GM13977 (cell line): Measurements from ENCODE around the gene MEI1.
A peak's percentile ranks its signal among the peaks of the same experiment; 100 is the strongest.
"Not testable (repeated sequence)": the region's sequence is repeated elsewhere in the genome, so short reads cannot be mapped to it uniquely, and the experiment has no call there.

Experiments
- DNase-seq: peaks from one replicate; pipeline ENCODE4 v3.0.0; 2012; ENCODE audit warnings: low spot score
- in situ Hi-C: fragments of 300-500 bp; cut with MboI; formaldehyde crosslinking; loops from one replicate; pipeline ENCODE4 v1.12.0; 2022; ENCODE audit warnings: low sequenced_read_pairs, low pct_unique_long_range_greater_than_20kb, mixed read lengths, inconsistent platforms; ENCODE audit not compliant: unreplicated experiment
- TF ChIP-seq, protein P1 (sequence below): IDR thresholded peaks from 2 replicates; pipeline ENCODE4 v1.5.1; 2012; ENCODE audit warnings: mild to moderate bottlenecking, control low read depth; ENCODE audit not compliant: insufficient read depth; ENCODE audit errors: extremely low read depth, missing control alignments

MEI1 gene

GRCh38 chr22:41681616-41682015 is 17.7 kb upstream of the MEI1 start:
- TF ChIP-seq, protein P1, sequence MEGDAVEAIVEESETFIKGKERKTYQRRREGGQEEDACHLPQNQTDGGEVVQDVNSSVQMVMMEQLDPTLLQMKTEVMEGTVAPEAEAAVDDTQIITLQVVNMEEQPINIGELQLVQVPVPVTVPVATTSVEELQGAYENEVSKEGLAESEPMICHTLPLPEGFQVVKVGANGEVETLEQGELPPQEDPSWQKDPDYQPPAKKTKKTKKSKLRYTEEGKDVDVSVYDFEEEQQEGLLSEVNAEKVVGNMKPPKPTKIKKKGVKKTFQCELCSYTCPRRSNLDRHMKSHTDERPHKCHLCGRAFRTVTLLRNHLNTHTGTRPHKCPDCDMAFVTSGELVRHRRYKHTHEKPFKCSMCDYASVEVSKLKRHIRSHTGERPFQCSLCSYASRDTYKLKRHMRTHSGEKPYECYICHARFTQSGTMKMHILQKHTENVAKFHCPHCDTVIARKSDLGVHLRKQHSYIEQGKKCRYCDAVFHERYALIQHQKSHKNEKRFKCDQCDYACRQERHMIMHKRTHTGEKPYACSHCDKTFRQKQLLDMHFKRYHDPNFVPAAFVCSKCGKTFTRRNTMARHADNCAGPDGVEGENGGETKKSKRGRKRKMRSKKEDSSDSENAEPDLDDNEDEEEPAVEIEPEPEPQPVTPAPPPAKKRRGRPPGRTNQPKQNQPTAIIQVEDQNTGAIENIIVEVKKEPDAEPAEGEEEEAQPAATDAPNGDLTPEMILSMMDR: no peak
- DNase-seq: no peak

DNA sequence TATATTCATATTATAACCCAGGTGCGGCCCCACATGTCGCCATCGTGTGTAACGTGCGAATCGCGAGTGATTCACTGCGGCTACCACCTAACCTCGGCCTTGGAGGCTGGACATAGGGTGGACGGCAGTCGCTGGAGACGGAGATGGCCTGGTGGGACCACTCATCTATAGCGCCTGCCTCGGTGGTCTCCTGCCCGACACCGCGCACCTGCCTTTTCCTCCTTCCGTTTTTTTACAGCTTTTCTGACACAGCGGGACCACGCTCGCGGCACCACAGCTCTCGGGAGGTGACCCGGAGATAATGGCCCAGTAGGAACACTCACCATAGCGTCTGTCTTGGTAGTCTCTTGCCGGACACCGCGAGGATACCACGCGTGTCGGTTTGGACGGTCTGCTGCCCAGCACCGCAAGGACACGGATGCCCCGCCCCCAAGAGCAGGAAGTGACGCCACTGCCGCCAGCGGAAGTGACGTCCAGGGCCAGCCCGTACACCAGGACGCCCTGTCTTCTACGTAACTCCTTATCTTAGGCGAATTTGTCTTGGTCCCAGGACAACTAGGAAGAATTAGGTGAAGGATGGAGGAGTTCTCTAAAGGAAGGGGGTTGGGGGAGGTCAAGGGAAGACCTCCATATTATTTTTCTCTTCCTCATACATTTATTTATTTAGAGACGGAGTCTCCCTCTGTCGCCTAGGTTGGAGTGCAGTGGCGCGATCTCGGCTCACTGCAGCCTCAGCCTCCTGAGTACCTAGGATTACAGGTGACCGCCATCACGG is 17.1 kb upstream of the MEI1 start:
- peak; percentile 82 for DNase-seq
- TF ChIP-seq, protein P1: no peak
- in situ Hi-C loops: no loop called here

More at GRCh38 chr22:41681616-41682015, 17.7 kb upstream of the MEI1 start:
- in situ Hi-C loops: no loop called here

GRCh38 chr22:41683052-41683451 is 16.3 kb upstream of the MEI1 start:
- in situ Hi-C loops: no loop called here
- TF ChIP-seq, protein P1: no peak

DNA sequence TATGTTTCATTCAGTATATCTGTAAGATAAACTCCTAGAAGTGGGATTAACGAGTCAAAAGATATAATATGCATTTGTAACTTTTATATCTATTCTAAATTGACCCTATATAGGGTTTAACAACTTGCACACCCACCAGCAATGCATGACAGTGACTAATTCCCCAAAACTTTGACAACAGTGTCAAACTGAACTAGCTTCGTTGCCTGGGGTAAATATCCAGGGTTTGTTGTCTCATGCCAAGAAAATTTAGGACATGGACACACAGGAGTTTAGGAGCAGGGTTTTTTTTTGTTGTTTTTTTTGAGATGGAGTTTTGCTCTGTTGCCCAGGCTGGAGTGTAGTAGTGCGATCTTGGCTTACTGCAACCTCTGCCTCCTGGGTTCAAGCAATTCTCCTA is 15.7 kb upstream of the MEI1 start:
- no peak for DNase-seq
- in situ Hi-C loops: no loop called here
- TF ChIP-seq, protein P1: no peak

More at GRCh38 chr22:41683052-41683451, 16.3 kb upstream of the MEI1 start:
- no peak for DNase-seq

DNA sequence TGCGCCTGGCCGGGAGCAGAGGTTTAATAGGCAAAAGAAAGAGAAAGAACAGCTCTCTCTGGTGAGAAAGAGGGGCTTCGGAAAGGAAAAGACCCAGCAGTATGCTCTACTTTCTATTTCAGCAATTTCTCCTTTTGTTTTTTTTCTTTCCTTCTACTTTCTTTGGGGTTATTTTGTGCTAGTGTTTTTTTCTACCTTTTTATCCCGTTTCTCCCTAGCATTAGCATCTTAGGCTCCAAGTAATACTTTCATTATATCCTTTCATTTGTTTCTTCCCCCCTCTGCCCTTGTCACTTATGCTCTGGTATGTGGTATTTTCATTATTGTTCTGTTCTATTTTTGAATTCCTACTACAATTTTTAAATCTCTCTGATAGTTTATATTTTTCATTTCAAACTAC is 15.1 kb upstream of the MEI1 start:
- no peak for DNase-seq
- in situ Hi-C loops: no loop called here
- TF ChIP-seq, protein P1: no peak

GRCh38 chr22:41686890-41687289 is 12.4 kb upstream of the MEI1 start:
- DNase-seq, in situ Hi-C loops: not testable (repeated sequence)

DNA sequence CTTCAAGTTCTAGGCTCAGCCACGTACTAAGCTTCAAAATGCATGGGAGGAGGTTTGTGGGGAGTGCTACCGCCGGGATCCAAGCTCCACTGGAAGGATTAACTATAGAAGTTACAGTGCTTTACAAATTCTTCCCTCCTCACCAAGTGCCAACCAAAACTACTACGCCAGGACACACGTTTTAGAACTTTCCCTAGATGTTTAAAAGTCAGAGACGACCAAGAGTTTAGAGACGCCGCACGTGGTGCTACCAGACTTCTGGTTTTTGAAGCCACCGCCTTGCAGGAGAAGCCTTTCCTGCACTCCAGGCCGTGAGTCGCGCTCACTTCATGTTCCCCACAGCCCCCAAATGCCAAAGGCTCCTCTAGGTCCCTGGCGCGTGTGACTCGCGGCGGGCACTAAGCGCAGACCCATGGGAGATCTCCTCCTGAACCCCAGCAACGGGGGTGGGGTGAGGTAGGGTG is 11.4 kb upstream of the MEI1 start:
- in situ Hi-C loops: no loop called here
- DNase-seq: no peak

More for the DNA sequence above, 11.4 kb upstream of the MEI1 start:
- TF ChIP-seq, protein P1: no peak
